Gastroesophageal sphincter (tissue), 4 donors: ENCODE results near the gene CCNG1. TPM values are rescaled to one million over a fixed set of nuclear protein-coding genes. Genes with fewer than 3 reads are reported as not detected.

Experiments used
- ATAC-seq: fragments of 150-250 bp; one replicate; pipeline ENCODE4 v1.9.1; 2016; ENCODE audit warnings: mild to moderate bottlenecking, moderate library complexity
- H3K27ac ChIP-seq, 4 donors: fragments of 200-600 bp; sonication (generic) in 3 of 4; 1 replicate in 3 of 4; 2 replicates in 1 of 4; pipeline ENCODE4 v1.5.1; 2016 to 2019
- H3K27me3 ChIP-seq: fragments of 200-600 bp; sonication (generic); one replicate; pipeline ENCODE4 v1.5.1; 2019
- H3K36me3 ChIP-seq, 2 donors: fragments of 200-600 bp; sonication (generic); one replicate each; pipeline ENCODE4 v1.5.1; 2019; ENCODE audit warnings: control low read depth in 1 of 2
- H3K4me1 ChIP-seq, 3 donors: fragments of 200-600 bp; sonication (generic); 1 replicate in 2 of 3; 2 replicates in 1 of 3; pipeline ENCODE4 v1.5.1; 2016 to 2019; ENCODE audit warnings: control low read depth in 2 of 3
- H3K4me3 ChIP-seq, 2 donors: fragments of 200-600 bp; sonication (generic); one replicate each; pipeline ENCODE4 v1.5.1; 2019; ENCODE audit warnings: mild to moderate bottlenecking in 1 of 2, moderate library complexity in 1 of 2
- H3K9me3 ChIP-seq, 3 donors: fragments of 200-600 bp; sonication (generic); one replicate each; pipeline ENCODE4 v1.5.1; 2017 to 2019; ENCODE audit warnings: control low read depth in 2 of 3
- EP300 ChIP-seq: sonication (generic); formaldehyde crosslinking; IDR thresholded peaks from one replicate; pipeline ENCODE4 v1.6.1; 2017; ENCODE audit warnings: antibody characterized with exemption, mild to moderate bottlenecking
- POLR2A ChIP-seq, 2 donors: fragments of 450-650 bp; IDR thresholded peaks; one replicate each; pipeline ENCODE4 v1.6.1; 2017; ENCODE audit warnings: antibody characterized with exemption in 2 of 2, mild to moderate bottlenecking in 2 of 2, moderate library complexity in 1 of 2
- POLR2AphosphoS5 ChIP-seq: sonication (generic); formaldehyde crosslinking; IDR thresholded peaks from one replicate; pipeline ENCODE4 v1.6.1; 2017; ENCODE audit warnings: antibody characterized with exemption
- WGBS, 2 donors: methylation state at CpG; one replicate each; pipeline ENCODE4 v1.1.5; 2018; ENCODE audit warnings: low coverage in 1 of 2; 5-methylcytosine and 5-hydroxymethylcytosine counted together
- total RNA-seq, 4 donors: library from RNA; depleted of rRNA; stranded (reverse); fragments of >200 nt; gene quantifications; one replicate each; pipeline ENCODE4 v1.1.0, GENCODE V29; 2016
- TF ChIP-seq, protein P1 (sequence below), 4 experiments: fragments of 200-600 bp in 2 of 4; fragments of 450-650 bp in 2 of 4; sonication (generic) in 1 of 4; IDR thresholded peaks; one replicate each; pipeline ENCODE4 v1.5.1; 2017 to 2019; ENCODE audit warnings: antibody characterized with exemption in 4 of 4, mild to moderate bottlenecking in 2 of 4, moderate library complexity in 2 of 4

The CCNG1 gene
- total RNA-seq, 4 donors from 2014 or later: 132 to 189 (median 166) TPM

- Histone ChIP-seq H3K9me3 (no peaks in the 10 kb centered on the region), H3K36me3 (no peaks in the 10 kb centered on the region), H3K27me3 (peaks cover 7% of the 10 kb centered on the region), H3K4me3 (no peak overlapping the region), H3K4me1 (no peaks in the 10 kb centered on the region), H3K27ac (no peak overlapping the region)
- TF ChIP-seq EP300: no peak
- no peak for ATAC-seq
- 77 to 86% methylated on average over 4 of the region's 4 CpGs for WGBS, 2 donors
Measured at GRCh38 chr5:163401271-163401670, 36.1 kb upstream of the CCNG1 start.

GRCh38 chr5:163402007-163402406 is 35.4 kb upstream of the CCNG1 start:
- no peak overlapping the region for H3K4me3 ChIP-seq
- H3K27me3 ChIP-seq: peaks cover 7% of the 10 kb centered on the region
- ATAC-seq: no peak
- H3K27ac ChIP-seq: no peak overlapping the region
- WGBS, 2 donors: 78 to 94% methylated on average over 2 of the region's 2 CpGs
- H3K9me3 ChIP-seq: no peaks in the 10 kb centered on the region
- no peaks in the 10 kb centered on the region for H3K4me1 ChIP-seq
- TF ChIP-seq POLR2AphosphoS5 (no peak), EP300 (no peak), POLR2A (IDR thresholded peaks at IDR 0.05) (no peak)
- TF ChIP-seq, protein P1, sequence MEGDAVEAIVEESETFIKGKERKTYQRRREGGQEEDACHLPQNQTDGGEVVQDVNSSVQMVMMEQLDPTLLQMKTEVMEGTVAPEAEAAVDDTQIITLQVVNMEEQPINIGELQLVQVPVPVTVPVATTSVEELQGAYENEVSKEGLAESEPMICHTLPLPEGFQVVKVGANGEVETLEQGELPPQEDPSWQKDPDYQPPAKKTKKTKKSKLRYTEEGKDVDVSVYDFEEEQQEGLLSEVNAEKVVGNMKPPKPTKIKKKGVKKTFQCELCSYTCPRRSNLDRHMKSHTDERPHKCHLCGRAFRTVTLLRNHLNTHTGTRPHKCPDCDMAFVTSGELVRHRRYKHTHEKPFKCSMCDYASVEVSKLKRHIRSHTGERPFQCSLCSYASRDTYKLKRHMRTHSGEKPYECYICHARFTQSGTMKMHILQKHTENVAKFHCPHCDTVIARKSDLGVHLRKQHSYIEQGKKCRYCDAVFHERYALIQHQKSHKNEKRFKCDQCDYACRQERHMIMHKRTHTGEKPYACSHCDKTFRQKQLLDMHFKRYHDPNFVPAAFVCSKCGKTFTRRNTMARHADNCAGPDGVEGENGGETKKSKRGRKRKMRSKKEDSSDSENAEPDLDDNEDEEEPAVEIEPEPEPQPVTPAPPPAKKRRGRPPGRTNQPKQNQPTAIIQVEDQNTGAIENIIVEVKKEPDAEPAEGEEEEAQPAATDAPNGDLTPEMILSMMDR (IDR thresholded peaks at IDR 0.05): no peak
- H3K36me3 ChIP-seq: no peaks in the 10 kb centered on the region

DNA sequence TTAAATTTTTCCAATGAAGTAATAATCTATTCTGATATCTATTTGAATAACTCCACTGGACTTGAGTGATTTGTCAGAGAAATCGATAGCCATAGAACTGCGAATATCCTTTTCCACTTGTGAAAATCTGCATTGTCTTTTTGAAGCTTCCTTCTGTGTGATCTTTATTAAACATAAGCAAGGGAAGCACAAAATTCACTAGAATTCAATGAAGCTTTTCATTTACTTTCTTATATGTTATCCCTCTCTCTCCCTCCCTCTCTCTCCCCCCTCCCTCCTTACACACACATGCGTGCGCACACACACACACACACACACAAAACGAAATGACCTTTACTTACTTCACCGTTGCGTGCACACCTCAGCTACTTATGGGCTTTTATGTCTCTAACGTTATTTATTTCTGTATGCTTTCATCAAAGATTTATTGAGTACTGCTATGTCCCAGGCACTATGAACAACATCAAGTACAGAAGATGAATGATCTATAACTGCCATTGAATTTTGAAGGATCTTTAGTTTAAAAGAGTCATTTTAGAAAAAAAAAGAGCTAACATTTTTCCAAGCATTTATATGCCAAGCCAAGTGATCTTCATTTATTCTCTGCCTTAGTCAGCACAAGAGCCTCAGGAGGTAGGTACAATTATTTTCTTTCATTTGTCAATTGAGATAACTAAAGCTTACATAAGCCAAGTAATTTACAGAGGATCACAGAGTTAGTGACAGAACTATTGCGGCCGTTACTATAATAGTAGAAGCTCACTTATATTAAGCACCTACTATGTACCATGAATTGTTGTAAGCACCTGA is 32.8 kb upstream of the CCNG1 start:
- H3K4me3 ChIP-seq: no peak overlapping the region
- 64% methylated on average over 10 of the region's 10 CpGs for WGBS, 2 donors
- no peaks in the 10 kb centered on the region for H3K36me3 ChIP-seq
- no peak overlapping the region for H3K27ac ChIP-seq
- no peaks in the 10 kb centered on the region for H3K9me3 ChIP-seq
- TF ChIP-seq, protein P1 (IDR thresholded peaks at IDR 0.05): no peak
- TF ChIP-seq POLR2AphosphoS5: no peak
- TF ChIP-seq EP300: no peak
- TF ChIP-seq POLR2A (IDR thresholded peaks at IDR 0.05): no peak
- no peak for ATAC-seq
- peaks cover 0 to 9% (median 0%) of the 10 kb centered on the region in 3 donors for H3K4me1 ChIP-seq
- peaks cover 7% of the 10 kb centered on the region for H3K27me3 ChIP-seq

GRCh38 chr5:163407034-163407655 is 30.2 kb upstream of the CCNG1 start:
- TF ChIP-seq, protein P1 (IDR thresholded peaks at IDR 0.05): no peak
- no peak for TF ChIP-seq POLR2A (IDR thresholded peaks at IDR 0.05)
- no peaks in the 10 kb centered on the region for H3K27me3 ChIP-seq
- no peak overlapping the region for H3K27ac ChIP-seq

DNA sequence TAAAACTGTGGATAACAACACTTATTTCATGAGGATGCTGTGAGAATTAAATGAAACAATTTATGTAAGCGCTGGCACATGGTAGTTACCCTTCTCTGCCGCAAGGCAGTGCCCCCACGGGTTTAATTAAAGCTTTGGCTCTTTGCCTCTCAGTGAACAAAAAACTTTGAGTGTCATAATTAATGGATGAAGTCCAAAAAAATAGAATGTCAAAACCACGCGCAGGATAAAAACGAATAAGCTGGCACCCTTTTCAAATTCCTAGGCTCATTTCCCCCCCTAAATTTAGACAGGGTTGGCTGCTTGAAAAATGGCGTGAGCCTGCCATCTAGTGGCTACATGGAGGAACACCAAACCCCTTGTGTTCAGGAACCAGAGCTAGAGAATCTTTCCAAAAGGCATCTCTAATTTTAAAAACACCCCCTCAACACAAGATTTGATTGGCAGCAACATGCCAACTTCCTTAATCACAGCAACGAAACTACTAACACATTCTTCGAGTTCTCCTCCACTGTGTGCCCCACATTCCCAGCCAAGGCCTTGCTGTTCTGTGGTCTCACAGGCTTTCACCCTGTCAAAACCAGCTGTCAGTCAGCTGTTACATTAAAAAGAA is 29.0 kb upstream of the CCNG1 start:
- no peaks in the 10 kb centered on the region for H3K9me3 ChIP-seq
- H3K36me3 ChIP-seq: no peaks in the 10 kb centered on the region
- ATAC-seq: peak; percentile 77
- peaks cover 0 to 9% (median 0%) of the 10 kb centered on the region in 3 donors for H3K4me1 ChIP-seq
- 6 to 13% methylated on average over 8 to 9 of the region's 9 CpGs for WGBS, 2 donors
- TF ChIP-seq POLR2A (IDR thresholded peaks at IDR 0.05) (no peak), POLR2AphosphoS5 (peak; percentile 40)
- TF ChIP-seq, protein P1 (IDR thresholded peaks at IDR 0.05): peak; percentile 75 to 86 (median 81)
- H3K27ac ChIP-seq: no peak overlapping the region
- H3K4me3 ChIP-seq: no peak overlapping the region
- peaks cover 6% of the 10 kb centered on the region for H3K27me3 ChIP-seq

More at GRCh38 chr5:163407034-163407655, 30.2 kb upstream of the CCNG1 start:
- Histone ChIP-seq H3K9me3 (no peaks in the 10 kb centered on the region), H3K36me3 (no peaks in the 10 kb centered on the region), H3K4me3 (no peak overlapping the region), H3K4me1 (peaks cover 0 to 9% (median 0%) of the 10 kb centered on the region in 3 donors)
- 22 to 53% methylated on average over 1 to 2 of the region's 2 CpGs for WGBS, 2 donors
- no peak for ATAC-seq
